HG02938 (cell line): ENCODE measurements around the gene ADD1.

Experiments used
- ATAC-seq: cut with Tn5 transposase; IDR thresholded peaks from one replicate; pipeline ENCODE4 v1.9.1; 2021; ENCODE audit warnings: mild to moderate bottlenecking, moderate library complexity; ENCODE audit not compliant: unreplicated experiment

ADD1 gene

DNA sequence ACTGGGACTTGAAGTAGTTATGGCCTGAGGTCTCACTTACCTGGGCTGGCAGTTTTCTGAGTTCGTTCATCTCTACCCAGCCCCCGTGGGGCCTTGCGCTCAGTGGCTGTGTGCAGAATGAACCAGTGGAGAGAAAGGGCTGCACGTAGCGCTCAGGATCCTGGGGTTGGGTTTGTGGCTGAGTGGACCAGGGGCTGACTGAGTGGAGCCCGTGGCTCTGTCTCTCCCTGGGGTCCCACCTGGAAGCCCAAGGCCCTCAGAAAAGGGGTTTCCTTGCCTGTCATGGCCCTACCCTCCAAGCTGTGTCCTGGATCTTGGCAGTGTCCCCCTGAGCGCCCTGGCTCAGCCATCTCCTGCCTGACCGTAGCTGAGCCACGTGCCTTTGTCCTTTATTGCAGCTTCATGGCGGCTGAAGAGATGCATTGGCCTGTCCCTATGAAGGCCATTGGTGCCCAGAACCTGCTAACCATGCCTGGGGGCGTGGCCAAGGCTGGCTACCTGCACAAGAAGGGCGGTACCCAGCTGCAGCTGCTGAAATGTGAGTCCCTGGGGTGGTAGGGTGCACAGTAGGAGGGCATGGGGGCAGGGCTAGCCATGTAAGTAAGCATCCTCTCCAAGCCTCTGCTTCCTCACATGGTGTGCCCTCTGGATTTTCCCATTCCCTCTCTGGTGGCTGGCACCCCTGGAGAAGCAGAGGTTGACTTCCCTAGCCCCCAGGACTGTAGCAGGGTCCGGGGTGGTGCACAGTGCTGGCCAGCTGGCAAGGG, 23.2 kb upstream of the ADD1 start:
- no peak for ATAC-seq

- ATAC-seq, result no peak
These were observed 21.0 kb upstream of the ADD1 start for GRCh38 chr4:2822461-2823300.

- no peak for ATAC-seq
These were observed 20.4 kb upstream of the ADD1 start for GRCh38 chr4:2823301-2823670.

DNA sequence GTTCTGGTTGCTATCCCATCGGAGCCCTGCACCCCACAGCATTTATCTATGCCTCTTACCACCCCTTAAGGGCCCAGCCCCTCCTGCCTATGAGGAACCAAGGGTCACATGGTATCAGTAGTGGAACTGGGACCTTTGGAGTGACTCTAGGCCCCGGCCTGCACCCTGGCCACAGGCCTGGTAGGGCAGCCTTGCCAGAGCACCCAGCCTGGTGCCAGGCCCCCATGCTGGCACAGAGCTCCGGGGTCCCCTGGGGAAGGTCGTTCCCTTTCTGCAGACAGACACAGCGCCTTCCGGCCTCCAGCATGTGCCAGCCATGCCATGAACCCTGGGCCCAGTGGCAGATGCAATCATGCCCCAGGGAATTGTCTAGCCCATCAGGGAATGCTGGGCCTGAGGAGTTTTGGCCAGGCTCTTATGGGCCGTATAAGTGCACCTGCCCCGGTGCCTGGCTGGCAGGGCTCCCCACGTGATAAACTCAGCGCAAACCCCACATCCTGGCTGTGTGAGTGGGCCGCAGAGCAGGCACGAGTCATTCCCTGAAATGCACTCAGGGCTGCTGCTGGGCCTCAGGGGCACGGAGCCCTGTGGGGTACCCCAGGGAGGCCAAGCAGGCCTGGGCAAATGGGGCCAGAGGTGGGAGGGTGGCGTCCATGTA, 19.8 kb upstream of the ADD1 start:
- ATAC-seq, result no peak

DNA sequence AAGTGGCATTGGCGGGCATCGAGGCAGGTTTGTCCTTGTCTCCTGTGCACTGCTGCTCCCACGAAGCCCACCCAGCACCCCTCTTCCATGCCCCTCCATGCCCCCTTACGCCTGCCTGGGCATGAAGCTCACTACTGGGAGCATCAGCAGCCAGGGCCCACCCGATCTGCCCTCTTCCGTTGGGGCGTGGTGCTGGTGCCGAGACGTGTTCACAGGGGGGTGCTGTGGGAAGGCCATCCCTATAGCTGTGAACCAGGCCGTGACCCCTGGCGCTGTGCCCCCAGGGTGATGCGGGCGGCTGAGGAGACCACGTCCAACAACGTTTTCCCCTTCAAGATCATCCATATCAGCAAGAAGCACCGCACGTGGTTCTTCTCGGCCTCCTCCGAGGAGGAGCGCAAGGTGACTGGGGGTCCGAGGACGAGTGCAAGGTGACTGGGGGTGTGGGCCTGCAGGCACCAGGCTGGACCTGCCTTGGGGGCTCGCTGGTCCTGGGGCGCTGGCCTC, 19.3 kb upstream of the ADD1 start:
- ATAC-seq, result no peak

- ATAC-seq, result no peak
These were observed 18.7 kb upstream of the ADD1 start for GRCh38 chr4:2824836-2825381.

- ATAC-seq, result no peak
These were observed 17.9 kb upstream of the ADD1 start for GRCh38 chr4:2825740-2826139.

GRCh38 chr4:2827071-2827873, 16.4 kb upstream of the ADD1 start:
- ATAC-seq, result no peak

DNA sequence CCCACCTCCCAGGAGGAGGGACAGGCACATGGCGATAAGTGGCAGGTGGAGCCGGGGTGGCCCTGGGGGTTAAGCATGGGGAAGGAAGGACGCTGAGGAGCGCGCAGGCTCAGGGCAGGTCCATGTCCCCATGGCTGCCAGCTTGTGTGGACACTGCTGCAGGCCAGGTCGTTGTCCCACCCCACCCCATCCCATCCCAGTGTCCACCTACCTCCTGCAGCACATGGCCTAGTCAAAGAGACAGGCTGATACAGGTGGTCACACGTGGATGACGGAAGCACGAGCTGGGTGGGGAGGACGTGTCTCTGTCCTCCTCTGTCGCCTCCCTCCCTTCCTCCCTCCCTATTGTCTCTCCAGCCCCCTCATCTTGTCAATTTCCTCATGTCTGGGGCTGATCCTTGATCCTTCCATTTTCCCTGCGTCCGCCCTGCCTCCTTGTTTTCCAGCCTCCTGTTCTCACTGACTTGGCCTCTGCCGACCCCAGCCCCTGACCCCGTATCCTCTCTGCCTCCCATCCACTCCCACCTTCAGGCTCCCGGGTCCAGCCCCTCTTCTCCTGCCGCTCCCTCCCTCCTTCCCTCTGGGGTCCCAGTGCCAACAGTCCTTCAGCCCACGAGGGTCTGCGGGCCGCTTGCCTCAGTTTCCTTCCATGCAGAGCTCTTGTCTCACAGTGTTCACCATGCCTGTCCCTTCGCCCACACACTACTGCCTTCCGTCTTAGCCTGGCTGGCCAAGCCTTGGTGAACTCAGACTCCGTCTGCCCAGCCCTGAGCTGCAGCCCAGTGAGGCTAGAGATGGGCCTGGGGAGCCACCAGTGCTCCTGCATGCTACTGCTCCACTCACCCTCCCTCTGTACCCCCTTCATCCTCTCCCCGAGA, 15.5 kb upstream of the ADD1 start:
- no peak for ATAC-seq

- no peak for ATAC-seq
These were observed 14.9 kb upstream of the ADD1 start for GRCh38 chr4:2828758-2829181.

- ATAC-seq, result no peak
These were observed 14.2 kb upstream of the ADD1 start for GRCh38 chr4:2829321-2829932.

GRCh38 chr4:2829933-2830451, 13.7 kb upstream of the ADD1 start:
- no peak for ATAC-seq

DNA sequence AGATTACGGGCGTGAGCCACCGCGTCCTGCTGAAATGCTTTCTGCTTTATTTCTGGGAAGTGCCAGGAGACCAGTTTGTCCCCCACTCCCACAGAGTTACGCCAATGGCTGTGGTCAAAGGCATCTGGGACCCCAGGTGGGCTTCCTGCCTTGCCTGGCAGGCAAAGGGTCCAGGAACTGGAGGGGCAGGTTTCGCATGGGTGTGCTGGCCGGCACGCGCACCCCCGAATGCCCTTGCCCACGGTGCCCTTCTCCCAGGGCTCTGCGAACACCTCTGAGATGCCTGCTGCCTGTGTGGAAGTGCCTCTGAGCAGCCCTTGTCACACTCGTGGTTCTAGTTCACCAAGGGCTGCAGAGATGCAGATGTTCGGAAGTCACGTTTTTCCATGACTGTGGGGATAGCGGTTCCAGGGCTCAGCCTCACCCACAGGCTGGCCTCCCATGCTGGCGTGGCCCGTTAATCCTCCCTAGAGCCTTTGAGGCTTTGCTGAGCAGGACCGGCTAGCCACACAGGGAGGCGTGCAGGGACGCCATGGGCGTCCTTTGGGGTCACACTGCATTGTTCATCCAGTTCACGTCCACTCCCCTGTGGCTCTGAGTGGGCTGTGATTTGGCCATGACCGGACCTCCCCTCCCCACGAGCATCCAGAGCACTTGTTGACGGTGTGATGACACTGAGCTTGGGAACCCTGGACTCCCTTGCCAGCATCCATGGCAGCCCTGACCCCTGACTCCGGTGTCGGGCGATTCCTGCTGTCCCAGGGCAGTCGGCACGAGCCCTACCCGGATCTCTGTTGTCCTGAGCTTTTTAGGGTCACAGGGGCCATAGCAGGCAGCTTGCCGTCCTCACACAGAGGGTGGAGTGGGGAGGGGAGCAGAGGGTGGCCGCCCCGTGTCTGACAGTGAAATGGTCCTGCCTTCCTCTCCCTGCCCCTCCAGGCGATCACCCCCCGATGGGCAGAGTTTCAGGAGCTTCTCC, 12.7 kb upstream of the ADD1 start:
- no peak for ATAC-seq

GRCh38 chr4:2831611-2832308, 11.9 kb upstream of the ADD1 start:
- ATAC-seq, result no peak

DNA sequence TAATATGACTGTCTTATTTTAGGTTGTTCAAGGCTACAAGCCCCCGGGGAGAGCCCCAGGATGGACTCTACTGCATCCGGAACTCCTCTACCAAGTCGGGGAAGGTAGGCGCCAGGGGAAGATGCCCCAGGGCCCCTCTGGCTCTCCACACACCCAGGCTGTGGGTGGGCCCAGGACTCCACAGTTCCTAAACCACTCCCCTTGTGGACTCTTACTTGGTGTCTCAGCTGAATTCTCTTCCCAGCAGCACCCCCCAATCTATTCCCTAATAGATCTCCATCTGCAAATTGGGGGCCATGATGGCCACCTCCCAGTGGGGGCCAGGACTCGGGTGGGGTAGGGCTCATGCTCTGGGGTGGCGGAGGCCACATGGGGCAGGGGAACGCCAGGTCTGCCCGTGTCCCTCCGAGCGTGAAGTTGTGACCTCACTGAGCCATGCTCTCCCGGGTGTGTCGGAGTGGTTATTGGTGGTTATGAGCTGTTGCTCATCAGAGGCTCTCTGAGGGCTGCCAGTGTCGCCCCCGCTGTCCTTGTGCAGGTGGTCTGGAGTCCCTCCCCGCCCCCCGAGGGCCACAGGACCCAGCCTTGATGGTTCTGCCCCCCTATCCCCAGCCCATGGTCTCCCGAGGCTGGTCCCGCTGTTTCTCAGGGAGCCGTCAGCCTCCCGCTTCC, 11.2 kb upstream of the ADD1 start:
- peak; percentile 70 for ATAC-seq

- ATAC-seq, result no peak
These were observed 10.5 kb upstream of the ADD1 start for GRCh38 chr4:2832981-2833670.
